Gastrocnemius medialis (tissue), 4 donors: ENCODE data around the gene AATK. TPM values are rescaled to one million over a fixed set of nuclear protein-coding genes. Genes with fewer than 3 reads are reported as not detected.

Experiments
- ATAC-seq, 2 donors: fragments of 150-250 bp; one replicate each; pipeline ENCODE4 v1.9.1; 2016
- DNase-seq, 2 donors: peaks; one replicate each; pipeline ENCODE4 v3.0.0-alpha.2; 2019
- H3K27ac ChIP-seq, 4 donors: fragments of 200-600 bp; sonication (generic); 1 replicate in 1 of 4; 2 replicates in 3 of 4; pipeline ENCODE4 v1.5.1; 2016 to 2018; ENCODE audit warnings: mild to moderate bottlenecking in 2 of 4, moderate library complexity in 1 of 4
- H3K27me3 ChIP-seq, 3 donors: fragments of 200-600 bp; sonication (generic) in 2 of 3; 1 replicate in 1 of 3; 2 replicates in 2 of 3; pipeline versions ENCODE4 v1.5.1 to v1.6.0; 2016 to 2019; ENCODE audit warnings: mild to moderate bottlenecking in 1 of 3, moderate library complexity in 1 of 3
- H3K36me3 ChIP-seq, 2 donors: fragments of 200-600 bp; sonication (generic) in 1 of 2; one replicate each; pipeline ENCODE4 v1.5.1; 2017 to 2018
- H3K4me1 ChIP-seq, 2 donors: fragments of 200-600 bp; sonication (generic) in 1 of 2; one replicate each; pipeline ENCODE4 v1.5.1; 2016 to 2017; ENCODE audit warnings: mild to moderate bottlenecking in 2 of 2
- H3K4me3 ChIP-seq, 4 donors: fragments of 200-600 bp; sonication (generic) in 3 of 4; 1 replicate in 1 of 4; 2 replicates in 3 of 4; pipeline ENCODE4 v1.5.1; 2016 to 2019; ENCODE audit warnings: mild to moderate bottlenecking in 2 of 4
- H3K9me3 ChIP-seq, 3 donors: fragments of 200-600 bp; sonication (generic) in 2 of 3; 1 replicate in 1 of 3; 2 replicates in 2 of 3; pipeline ENCODE4 v1.5.1; 2016 to 2019
- CTCF ChIP-seq, 5 experiments: fragments of 450-650 bp in 3 of 5; fragments of 200-600 bp in 2 of 5; sonication (generic) in 2 of 5; IDR thresholded peaks in 4 of 5; conservative IDR thresholded peaks in 1 of 5; 1 replicate in 4 of 5; 2 replicates in 1 of 5; pipeline ENCODE4 v1.5.1; 2016 to 2019; ENCODE audit warnings: antibody characterized with exemption in 5 of 5, mild to moderate bottlenecking in 3 of 5, moderate library complexity in 3 of 5
- POLR2A ChIP-seq, 2 donors: fragments of 450-650 bp; IDR thresholded peaks; one replicate each; pipeline ENCODE4 v1.6.1; 2017; ENCODE audit warnings: antibody characterized with exemption in 2 of 2, mild to moderate bottlenecking in 2 of 2, moderate library complexity in 2 of 2
- in situ Hi-C, 4 donors: fragments of 200-750 bp; cut with MboI; loops; one replicate each; pipeline versions ENCODE4 v1.15.0 to v1.8.0; 2017; ENCODE audit warnings: low sequenced_read_pairs in 4 of 4
- intact Hi-C: fragments of 100-400 bp; cut with DNase I; formaldehyde crosslinking; loops from one replicate; pipeline ENCODE4 v1.15.1; 2023; ENCODE audit warnings: low total_unique reads
- total RNA-seq, 4 donors: library from RNA; depleted of rRNA; stranded (reverse); fragments of >200 nt; gene quantifications; one replicate each; pipeline versions ENCODE4 v1.1.0 to v1.2.3, GENCODE V29; 2016

AATK gene
- total RNA-seq, 4 donors from 2014 or later = 0.10 to 1.3 (median 0.80) TPM

- H3K9me3 ChIP-seq = no peaks in the 10 kb centered on the region
Observed at GRCh38 chr17:81121841-81122733, 43.9 kb downstream of the AATK start.

GRCh38 chr17:81120695-81121621 is 45.1 kb downstream of the AATK start:
- H3K36me3 ChIP-seq = no peaks in the 10 kb centered on the region
- no peak overlapping the region for H3K27ac ChIP-seq
- intact Hi-C loops = no loop called here
- in situ Hi-C loops = no loop called here
- ATAC-seq = no peak
- H3K9me3 ChIP-seq = no peaks in the 10 kb centered on the region
- DNase-seq = no peak
- TF ChIP-seq POLR2A (IDR thresholded peaks at IDR 0.05) (no peak), CTCF (IDR thresholded peaks at IDR 0.05 in 4 of 5, conservative IDR thresholded peaks at IDR 0.05 in 1 of 5) (no peak)
- no peaks in the 10 kb centered on the region for H3K27me3 ChIP-seq
- no peak overlapping the region for H3K4me3 ChIP-seq
- no peaks in the 10 kb centered on the region for H3K4me1 ChIP-seq

More at GRCh38 chr17:81121841-81122733, 43.9 kb downstream of the AATK start:
- H3K4me3 ChIP-seq = no peak overlapping the region
- peaks cover 0 to 5% (median 0%) of the 10 kb centered on the region in 3 donors for H3K27me3 ChIP-seq
- TF ChIP-seq POLR2A (IDR thresholded peaks at IDR 0.05) (no peak), CTCF (IDR thresholded peaks at IDR 0.05 in 4 of 5, conservative IDR thresholded peaks at IDR 0.05 in 1 of 5) (no peak)
- no peaks in the 10 kb centered on the region for H3K36me3 ChIP-seq
- no peak overlapping the region for H3K27ac ChIP-seq
- ATAC-seq (no peak), DNase-seq (no peak)
- intact Hi-C loops (no loop called here), in situ Hi-C loops (no loop called here)
- no peaks in the 10 kb centered on the region for H3K4me1 ChIP-seq

GRCh38 chr17:81120149-81120484 is 45.9 kb downstream of the AATK start:
- in situ Hi-C loops (no loop called here), intact Hi-C loops (no loop called here)
- no peaks in the 10 kb centered on the region for H3K9me3 ChIP-seq
- ATAC-seq = no peak
- TF ChIP-seq POLR2A (IDR thresholded peaks at IDR 0.05) (no peak), CTCF (IDR thresholded peaks at IDR 0.05 in 4 of 5, conservative IDR thresholded peaks at IDR 0.05 in 1 of 5) (no peak)
- no peaks in the 10 kb centered on the region for H3K4me1 ChIP-seq
- no peaks in the 10 kb centered on the region for H3K27me3 ChIP-seq
- H3K36me3 ChIP-seq = no peaks in the 10 kb centered on the region
- H3K27ac ChIP-seq = peak overlapping the region in 1 of 4 donors; percentile 14
- peak overlapping the region in 1 of 4 donors; percentile 26 for H3K4me3 ChIP-seq
- DNase-seq = no peak

DNA sequence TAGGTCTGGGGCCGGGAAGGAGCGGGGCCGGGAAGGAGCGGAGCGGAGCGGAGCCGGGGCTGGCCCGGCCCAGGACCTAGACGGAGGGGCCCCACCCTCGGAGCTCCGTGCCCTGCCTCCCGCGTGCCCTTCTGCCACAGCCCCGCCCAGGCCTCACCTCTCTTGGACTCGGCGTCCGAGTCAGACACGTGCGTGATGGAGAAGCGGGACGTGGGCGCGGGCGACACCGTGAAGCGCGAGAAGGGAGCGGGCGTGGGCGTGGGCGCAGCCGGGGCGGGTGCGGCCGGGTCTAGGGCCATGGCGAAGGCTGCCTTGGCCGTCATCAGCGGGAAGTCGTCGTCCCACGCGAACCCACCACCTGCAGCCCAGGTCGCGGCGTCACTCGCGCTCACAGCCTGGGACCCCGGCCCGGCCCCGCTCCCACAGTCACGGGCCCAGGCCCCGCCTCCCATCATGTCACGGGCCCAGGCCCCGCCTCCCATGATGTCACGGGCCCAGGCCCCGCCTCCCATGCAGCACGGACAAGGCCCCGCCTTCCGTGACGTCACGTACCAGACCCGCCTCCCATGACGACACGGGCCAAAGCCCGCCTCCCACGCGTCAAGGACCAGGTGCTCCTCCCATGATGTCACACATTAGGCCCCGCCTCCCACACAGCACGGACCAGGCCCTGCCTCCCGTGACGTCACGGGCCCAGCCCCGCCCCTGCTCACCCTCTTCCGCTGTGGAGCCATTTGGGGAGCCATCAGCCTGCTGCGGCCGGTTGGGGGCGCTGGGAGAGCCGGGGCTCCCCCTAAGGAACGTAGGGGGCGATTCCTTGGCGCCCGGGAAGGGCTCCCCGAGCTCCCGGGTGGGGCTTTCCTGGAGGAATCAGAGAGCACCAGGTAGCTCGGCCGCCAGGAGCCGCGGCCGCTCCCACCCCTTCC is 46.5 kb downstream of the AATK start:
- Histone ChIP-seq H3K27me3 (no peaks in the 10 kb centered on the region), H3K4me3 (peak overlapping the region in 2 of 4 donors; percentile 24 to 26), H3K4me1 (no peaks in the 10 kb centered on the region), H3K27ac (peak overlapping the region in 1 of 4 donors; percentile 14), H3K9me3 (no peaks in the 10 kb centered on the region), H3K36me3 (no peaks in the 10 kb centered on the region)
- peak in 1 of 2 donors; percentile 24 for ATAC-seq
- peak; percentile 13 to 46 for DNase-seq
- no peak for TF ChIP-seq POLR2A (IDR thresholded peaks at IDR 0.05)
- no peak for TF ChIP-seq CTCF (IDR thresholded peaks at IDR 0.05 in 4 of 5, conservative IDR thresholded peaks at IDR 0.05 in 1 of 5)
- in situ Hi-C loops = no loop called here
- intact Hi-C loops = no loop called here
